A549 (cell line): ENCODE data around the gene INTS14. TPM values are rescaled to one million over a fixed set of nuclear protein-coding genes. Genes with fewer than 3 reads are reported as not detected.
A peak's percentile ranks its signal among the peaks of the same experiment; 100 is the strongest.

Experiments
- ATAC-seq, 2 experiments: fragments of 200-7000 bp in 1 of 2; fragments of >200 bp in 1 of 2; cut with Nextera tagmentation in 1 of 2; cut with Tn5 transposase in 1 of 2; 3 replicates each; pipeline versions ENCODE4 v1.8.0 to v1.9.1; 2018 to 2020; ENCODE audit warnings: mild to moderate bottlenecking in 1 of 2, moderate library complexity in 1 of 2
- CTCF ChIA-PET: fragments of 300-600 bp; sonication (Branson Sonifier 250); formaldehyde crosslinking; extraction: SDS; loops from one replicate; lab custom pipeline; 2021; ENCODE audit warnings: antibody characterized with exemption, inconsistent platforms; lab: Yijun Ruan, JAX
- POLR2A ChIA-PET: fragments of 350-600 bp; formaldehyde crosslinking; extraction: SDS; loops from one replicate; lab custom pipeline; 2021; ENCODE audit warnings: antibody characterized with exemption, inconsistent platforms; lab: Yijun Ruan, JAX
- DNase-seq, 2 experiments: peaks; one replicate each; pipeline versions ENCODE4 v3.0.0 to v3.0.0-alpha.2; 2011 to 2016; ENCODE audit warnings: low read depth in 1 of 2, low spot score in 1 of 2
- FAIRE-seq: peaks from 2 replicates; lab custom pipeline; 2011; peaks lifted over from hg19 to GRCh38; lab: Jason Lieb, UNC
- H3K27ac ChIP-seq, 2 experiments: fragments of >200 bp; sonication (Bioruptor Twin); formaldehyde crosslinking; 3 replicates each; pipeline ENCODE4 v1.5.1; 2016 to 2017
- H3K4me1 ChIP-seq: fragments of >200 bp; sonication (Bioruptor Twin); formaldehyde crosslinking; 3 replicates; pipeline ENCODE4 v1.6.1; 2016
- H3K4me2 ChIP-seq: fragments of >200 bp; sonication (Bioruptor Twin); formaldehyde crosslinking; 3 replicates; pipeline ENCODE4 v1.6.1; 2016
- H3K4me3 ChIP-seq: fragments of >200 bp; sonication (Bioruptor Twin); formaldehyde crosslinking; 3 replicates; pipeline ENCODE4 v1.5.1; 2016
- H3K9me3 ChIP-seq: fragments of >200 bp; sonication (Bioruptor Twin); formaldehyde crosslinking; 3 replicates; pipeline ENCODE4 v1.6.1; 2016
- BCL3 ChIP-seq: fragments of >200 bp; sonication (Bioruptor Twin); formaldehyde crosslinking; IDR thresholded peaks from 3 replicates; pipeline ENCODE4 v1.6.1; 2016
- BHLHE40 ChIP-seq: IDR thresholded peaks from 2 replicates; pipeline ENCODE4 v1.6.1; 2012; ENCODE audit warnings: low read depth, low read length, inconsistent platforms
- EP300 ChIP-seq, 2 experiments: fragments of >200 bp; sonication (Bioruptor Twin); formaldehyde crosslinking; IDR thresholded peaks; 2 replicates in 1 of 2; 3 replicates in 1 of 2; pipeline ENCODE4 v1.6.1; 2016 to 2017
- GATA3 ChIP-seq: IDR thresholded peaks from 2 replicates; pipeline ENCODE4 v1.6.1; 2012; ENCODE audit warnings: borderline replicate concordance
- HEYL ChIP-seq: fragments of 250-450 bp; sonication (Bioruptor Pico); IDR thresholded peaks from 2 replicates; pipeline ENCODE4 v1.8.0; 2021; ENCODE audit warnings: mild to moderate bottlenecking, moderate library complexity
- JUN ChIP-seq, 2 experiments: fragments of >200 bp; sonication (Bioruptor Twin); formaldehyde crosslinking; IDR thresholded peaks; 2 replicates in 1 of 2; 3 replicates in 1 of 2; pipeline ENCODE4 v1.6.1; 2016 to 2017
- MAFK ChIP-seq: fragments of 450-650 bp; IDR thresholded peaks from 2 replicates; pipeline ENCODE4 v1.6.1; 2014; ENCODE audit not compliant: partially characterized antibody
- REST ChIP-seq: fragments of 200-600 bp; sonication (generic); IDR thresholded peaks from 2 replicates; pipeline ENCODE4 v1.6.1; 2016; ENCODE audit warnings: antibody characterized with exemption, mild to moderate bottlenecking, moderate library complexity
- ZNF302 ChIP-seq: fragments of 250-450 bp; sonication (Bioruptor Pico); IDR thresholded peaks from 2 replicates; pipeline ENCODE4 v1.9.0; 2021; ENCODE audit warnings: inconsistent platforms, mild to moderate bottlenecking, moderate library complexity
- WGBS: methylation state at CpG from one replicate; pipeline ENCODE4 v1.1.6; 2017; ENCODE audit errors: missing lambda C conversion rate; 5-methylcytosine and 5-hydroxymethylcytosine counted together
- polyA plus RNA-seq, 4 experiments: library from polyadenylated mRNA; depleted of rRNA in 3 of 4; stranded (reverse); fragments of >200 nt; fragmentation: RNase III in 1 of 4; extraction: RNeasy Plus Mini Kit Qiagen cat#74134 plus additional on column Dnase treatment in 1 of 4; gene quantifications; 2 replicates in 3 of 4; 3 replicates in 1 of 4; pipeline ENCODE4 v1.2.3, GENCODE V29; 2011 to 2017

Gene INTS14
- polyA plus RNA-seq, 2 of the 4 experiments (the other 2 are of a cell fraction): 38.1 to 82.1 TPM

GRCh38 chr15:65578904-65579728 lies 31.8 kb downstream of the INTS14 start:
- FAIRE-seq (no peak), DNase-seq (no peak), ATAC-seq (peak; percentile 27 to 42; a peak in 3 of 6 replicates)
- Histone ChIP-seq H3K4me1 (peaks cover 23% of the 10 kb centered on the region), H3K4me3 (no peak overlapping the region), H3K9me3 (no peaks in the 10 kb centered on the region), H3K4me2 (no peak overlapping the region), H3K27ac (no peak overlapping the region)
- 0 out of 5 replicates have a peak, but pooled peaks of 1 of the 2 experiments have one; percentile 2 for TF ChIP-seq JUN (IDR thresholded peaks at IDR 0.05)
- no peak for TF ChIP-seq BCL3
- no peak for TF ChIP-seq REST
- no peak for TF ChIP-seq ZNF302 (CRISPR knock-in tag)
- no peak for TF ChIP-seq GATA3
- ChIA-PET CTCF (interaction anchor here (0.6 to 2.7 kb wide), 6 partner anchors 17 to 194 kb away, joined by 3 to 17 read pairs (median 4); partner anchors contain the start of gene INTS14), POLR2A (interaction anchor here (1.3 kb wide), 1 partner anchor 32 kb away, joined by 5 read pairs; the partner anchor contains the start of gene INTS14)
- 82% methylated on average over 8 of the region's 8 CpGs for WGBS

GRCh38 chr15:65577129-65577996 lies 33.6 kb downstream of the INTS14 start:
- WGBS: 88% methylated on average over 6 of the region's 6 CpGs
- H3K4me1 ChIP-seq: peaks cover 23% of the 10 kb centered on the region
- TF ChIP-seq BHLHE40 (no peak), JUN (IDR thresholded peaks at IDR 0.05) (0 out of 5 replicates have a peak, but pooled peaks of 1 of the 2 experiments have one; percentile 20)
- H3K4me3 ChIP-seq: no peak overlapping the region
- ChIA-PET CTCF (interaction anchor here (1.6 to 2.3 kb wide), 2 partner anchors 34 to 35 kb away, joined by 4 to 8 read pairs; partner anchors contain the start of gene INTS14), POLR2A (interaction anchor here (0.5 kb wide), 1 partner anchor 28 kb away, joined by 5 read pairs; no protein-coding TSS in a partner anchor)
- no peak overlapping the region for H3K27ac ChIP-seq
- H3K9me3 ChIP-seq: no peaks in the 10 kb centered on the region
- DNase-seq (no peak), ATAC-seq (no peak; a peak in 1 of 6 replicates), FAIRE-seq (peak; percentile 68)
- no peak overlapping the region for H3K4me2 ChIP-seq

- DNase-seq: no peak
- FAIRE-seq: no peak
- peaks cover 23% of the 10 kb centered on the region for H3K4me1 ChIP-seq
- CTCF ChIA-PET: no interaction called here
- POLR2A ChIA-PET: no interaction called here
- 96% methylated on average over 1 of the region's 1 CpG for WGBS
- no peak overlapping the region for H3K4me2 ChIP-seq
- no peak for ATAC-seq
- H3K27ac ChIP-seq: no peak overlapping the region
- TF ChIP-seq EP300 (IDR thresholded peaks at IDR 0.05) (no peak), JUN (IDR thresholded peaks at IDR 0.05) (no peak), REST (no peak), HEYL (CRISPR knock-in tag) (no peak), BHLHE40 (no peak), MAFK (no peak)
- no peaks in the 10 kb centered on the region for H3K9me3 ChIP-seq
- no peak overlapping the region for H3K4me3 ChIP-seq
These were observed 34.3 kb downstream of the INTS14 start for GRCh38 chr15:65576664-65577063.
